NCI-H1436 treated with DMSO at 0.1 percent for 48 hours (cell line): ENCODE measurements around the gene ATP5F1D.

ENCODE experiments used
- DNase-seq: peaks from one replicate; lab custom pipeline; 2025; lab: John Stamatoyannopoulos, UW

The ATP5F1D gene

GRCh38 chr19:1220976-1221903 lies 20.3 kb upstream of the ATP5F1D start:
- no peak for DNase-seq

- no peak for DNase-seq
Observed at GRCh38 chr19:1221904-1222255, 19.7 kb upstream of the ATP5F1D start.

GRCh38 chr19:1222394-1222793 lies 19.2 kb upstream of the ATP5F1D start:
- DNase-seq: no peak

- DNase-seq: no peak
Observed at GRCh38 chr19:1223018-1223855, 18.3 kb upstream of the ATP5F1D start.

GRCh38 chr19:1224047-1224825 lies 17.3 kb upstream of the ATP5F1D start:
- no peak for DNase-seq

- DNase-seq: no peak
Observed at GRCh38 chr19:1224847-1225246, 16.7 kb upstream of the ATP5F1D start.

- DNase-seq: no peak
Observed at GRCh38 chr19:1225440-1226226, 15.9 kb upstream of the ATP5F1D start.

GRCh38 chr19:1226227-1226518 lies 15.4 kb upstream of the ATP5F1D start:
- DNase-seq: no peak

- DNase-seq: no peak
Observed at GRCh38 chr19:1226522-1227303, 14.8 kb upstream of the ATP5F1D start.

GRCh38 chr19:1227304-1228054 lies 14.1 kb upstream of the ATP5F1D start:
- DNase-seq: no peak

GRCh38 chr19:1228161-1228957 lies 13.2 kb upstream of the ATP5F1D start:
- no peak for DNase-seq

GRCh38 chr19:1229056-1229923 lies 12.3 kb upstream of the ATP5F1D start:
- DNase-seq: no peak

GRCh38 chr19:1229924-1230782 lies 11.4 kb upstream of the ATP5F1D start:
- no peak for DNase-seq

- DNase-seq: no peak
Observed at GRCh38 chr19:1230783-1231489, 10.6 kb upstream of the ATP5F1D start.

GRCh38 chr19:1231729-1232637 lies 9.6 kb upstream of the ATP5F1D start:
- no peak for DNase-seq

GRCh38 chr19:1232652-1233072 lies 8.9 kb upstream of the ATP5F1D start:
- no peak for DNase-seq
